ENCODE measurements around the gene FBRSL1.

Gene FBRSL1

DNA sequence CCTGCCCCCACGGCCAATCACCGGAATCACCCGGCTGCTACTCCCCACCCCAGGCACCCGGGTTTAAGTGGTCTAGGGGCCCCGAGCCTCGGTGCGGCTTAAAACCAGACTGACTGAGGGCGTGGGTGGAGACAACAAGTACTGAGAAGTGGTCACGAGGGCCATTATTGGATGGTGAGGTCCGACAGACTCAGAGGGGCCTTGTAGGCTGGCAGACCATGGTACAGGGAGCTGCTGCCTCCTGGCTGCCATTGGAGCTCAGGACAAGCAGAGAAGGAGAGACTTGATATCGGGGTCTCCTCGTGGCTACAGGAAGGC lies 54.1 kb downstream of the FBRSL1 start:
- TF ChIP-seq, protein P1, sequence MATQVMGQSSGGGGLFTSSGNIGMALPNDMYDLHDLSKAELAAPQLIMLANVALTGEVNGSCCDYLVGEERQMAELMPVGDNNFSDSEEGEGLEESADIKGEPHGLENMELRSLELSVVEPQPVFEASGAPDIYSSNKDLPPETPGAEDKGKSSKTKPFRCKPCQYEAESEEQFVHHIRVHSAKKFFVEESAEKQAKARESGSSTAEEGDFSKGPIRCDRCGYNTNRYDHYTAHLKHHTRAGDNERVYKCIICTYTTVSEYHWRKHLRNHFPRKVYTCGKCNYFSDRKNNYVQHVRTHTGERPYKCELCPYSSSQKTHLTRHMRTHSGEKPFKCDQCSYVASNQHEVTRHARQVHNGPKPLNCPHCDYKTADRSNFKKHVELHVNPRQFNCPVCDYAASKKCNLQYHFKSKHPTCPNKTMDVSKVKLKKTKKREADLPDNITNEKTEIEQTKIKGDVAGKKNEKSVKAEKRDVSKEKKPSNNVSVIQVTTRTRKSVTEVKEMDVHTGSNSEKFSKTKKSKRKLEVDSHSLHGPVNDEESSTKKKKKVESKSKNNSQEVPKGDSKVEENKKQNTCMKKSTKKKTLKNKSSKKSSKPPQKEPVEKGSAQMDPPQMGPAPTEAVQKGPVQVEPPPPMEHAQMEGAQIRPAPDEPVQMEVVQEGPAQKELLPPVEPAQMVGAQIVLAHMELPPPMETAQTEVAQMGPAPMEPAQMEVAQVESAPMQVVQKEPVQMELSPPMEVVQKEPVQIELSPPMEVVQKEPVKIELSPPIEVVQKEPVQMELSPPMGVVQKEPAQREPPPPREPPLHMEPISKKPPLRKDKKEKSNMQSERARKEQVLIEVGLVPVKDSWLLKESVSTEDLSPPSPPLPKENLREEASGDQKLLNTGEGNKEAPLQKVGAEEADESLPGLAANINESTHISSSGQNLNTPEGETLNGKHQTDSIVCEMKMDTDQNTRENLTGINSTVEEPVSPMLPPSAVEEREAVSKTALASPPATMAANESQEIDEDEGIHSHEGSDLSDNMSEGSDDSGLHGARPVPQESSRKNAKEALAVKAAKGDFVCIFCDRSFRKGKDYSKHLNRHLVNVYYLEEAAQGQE (IDR thresholded peaks at IDR 0.05; ENCODE audit: insufficient replicate concordance, low read depth): no peak
- TF ChIP-seq POLR2AphosphoS5 (IDR thresholded peaks at IDR 0.05; ENCODE audit: low read depth): no peak
- no peak for TF ChIP-seq SPI1 (IDR thresholded peaks at IDR 0.05; ENCODE audit: borderline replicate concordance, low read depth)
- TF ChIP-seq GABPA (IDR thresholded peaks at IDR 0.05; ENCODE audit: low read depth): no peak
- no peak for TF ChIP-seq CTCF (IDR thresholded peaks at IDR 0.05; ENCODE audit: insufficient read depth, low read length)
- H3K27me3 ChIP-seq (ENCODE audit: insufficient read depth, poor library complexity, severe bottlenecking): no peaks in the 10 kb centered on the region
- H3K27ac ChIP-seq (replicated peaks): no peak overlapping the region
- H3K4me3 ChIP-seq (replicated peaks; ENCODE audit: insufficient read depth, low read length): no peak overlapping the region
- DNase-seq (ENCODE audit: low read depth in 1 of 2, low spot score in 1 of 2): no peak

DNA sequence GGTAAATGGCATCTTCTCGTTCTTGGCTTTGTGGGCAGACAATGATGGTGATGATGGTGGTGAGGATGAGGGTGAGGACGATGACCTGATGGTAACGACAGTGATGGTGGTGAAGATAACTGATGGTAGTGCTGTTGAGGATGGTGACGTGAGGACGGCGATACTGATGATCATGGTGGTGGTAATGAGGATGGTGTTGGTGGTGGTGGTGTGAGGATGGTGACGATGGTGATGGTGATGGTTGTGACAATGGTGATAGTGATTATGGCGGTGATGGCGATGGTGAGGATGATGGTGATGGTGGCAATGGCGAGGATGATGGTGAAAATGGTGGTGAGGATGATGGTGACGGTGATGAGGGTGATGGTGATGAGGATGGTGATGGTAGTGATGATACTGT lies 54.5 kb downstream of the FBRSL1 start:
- no peak overlapping the region for H3K4me3 ChIP-seq (replicated peaks; ENCODE audit: insufficient read depth, low read length)
- H3K27ac ChIP-seq (replicated peaks): no peak overlapping the region
- no peak for DNase-seq (ENCODE audit: low read depth in 1 of 2, low spot score in 1 of 2)
- TF ChIP-seq, protein P1 (IDR thresholded peaks at IDR 0.05; ENCODE audit: insufficient replicate concordance, low read depth): no peak
- TF ChIP-seq SPI1 (IDR thresholded peaks at IDR 0.05; ENCODE audit: borderline replicate concordance, low read depth) (no peak), POLR2AphosphoS5 (IDR thresholded peaks at IDR 0.05; ENCODE audit: low read depth) (no peak), CTCF (IDR thresholded peaks at IDR 0.05; ENCODE audit: insufficient read depth, low read length) (no peak), GABPA (IDR thresholded peaks at IDR 0.05; ENCODE audit: low read depth) (no peak)
- H3K27me3 ChIP-seq (ENCODE audit: insufficient read depth, poor library complexity, severe bottlenecking): no peaks in the 10 kb centered on the region

- DNase-seq (ENCODE audit: low read depth in 1 of 2, low spot score in 1 of 2): no peak
Observed at GRCh38 chr12:132545164-132545953, 55.4 kb downstream of the FBRSL1 start.

More at GRCh38 chr12:132545164-132545953, 55.4 kb downstream of the FBRSL1 start:
- Histone ChIP-seq H3K4me3 (replicated peaks; ENCODE audit: insufficient read depth, low read length) (no peak overlapping the region), H3K27ac (replicated peaks) (no peak overlapping the region), H3K27me3 (ENCODE audit: insufficient read depth, poor library complexity, severe bottlenecking) (no peaks in the 10 kb centered on the region)
- TF ChIP-seq CTCF (IDR thresholded peaks at IDR 0.05; ENCODE audit: insufficient read depth, low read length): no peak

Measured in HL-60 (cell line).